ENCODE results near the gene ECI1. TPM values are rescaled to one million over a fixed set of nuclear protein-coding genes. Genes with fewer than 3 reads are reported as not detected.
A peak's percentile ranks its signal among the peaks of the same experiment; 100 is the strongest.

Gene ECI1
- polyA plus RNA-seq, 3 donors, result 29.9 to 74.5 (median 52.3) TPM

DNA sequence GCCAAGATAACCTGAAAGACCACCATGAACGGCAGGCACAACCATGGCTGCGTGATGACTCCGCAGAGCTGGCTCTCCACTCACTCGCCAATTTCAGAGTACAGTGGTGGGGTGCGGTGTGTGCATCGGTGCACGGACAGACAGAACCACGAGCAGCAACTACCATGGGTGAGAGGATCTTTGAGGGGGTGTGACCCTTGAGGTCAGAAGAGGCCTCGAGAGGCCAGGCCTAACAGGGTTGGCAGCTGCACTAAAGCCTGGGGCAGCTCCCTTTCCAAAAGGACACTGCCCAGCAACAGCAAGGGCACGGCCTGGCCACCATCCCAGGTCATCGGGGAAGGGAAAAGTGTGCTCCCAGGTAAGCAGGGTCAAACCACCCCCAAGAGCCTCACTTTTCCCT lies 1.9 kb upstream of the ECI1 start:
- Mint-ChIP-seq H3K4me1 (peaks cover 15% of the 10 kb centered on the region), H3K27ac (peak overlapping the region in 2 of 7 donors; percentile 59 to 61), H3K4me3 (no peak overlapping the region), H3K27me3 (ENCODE audit: low read depth in 3 of 3) (peaks cover 0 to 1% (median 0%) of the 10 kb centered on the region in 3 donors), H3K9me3 (no peaks in the 10 kb centered on the region), H3K36me3 (peaks cover 45 to 63% of the 10 kb centered on the region in 2 donors)
- Histone ChIP-seq H3K79me2 (ENCODE audit: insufficient read depth, low read length) (peaks cover 34% of the 10 kb centered on the region), H3K27me3 (ENCODE audit: control insufficient read depth in 2 of 2, insufficient read depth in 2 of 2, low read length in 2 of 2) (no peaks in the 10 kb centered on the region), H3K4me1 (ENCODE audit: control insufficient read depth in 1 of 2, insufficient read depth in 2 of 2, low read length in 2 of 2) (peaks cover 19 to 20% of the 10 kb centered on the region in 2 donors), H3K4me3 (replicated peaks in 1 of 3; ENCODE audit: low read depth in 2 of 3, low read length in 3 of 3) (no peak overlapping the region), H4K20me1 (ENCODE audit: insufficient read depth, low read length) (peaks cover 31% of the 10 kb centered on the region), H3K27ac (ENCODE audit: low read depth in 1 of 2, low read length in 2 of 2) (no peak overlapping the region), H3K9me3 (replicated peaks in 1 of 2; ENCODE audit: control insufficient read depth in 1 of 2, insufficient read depth in 1 of 2, low read length in 2 of 2) (no peaks in the 10 kb centered on the region), H2AFZ (ENCODE audit: insufficient read depth, low read depth, low read length, poor library complexity, severe bottlenecking) (no peak overlapping the region), H3K36me3 (replicated peaks in 1 of 2; ENCODE audit: control insufficient read depth in 1 of 2, insufficient read depth in 2 of 2, low read length in 2 of 2) (peaks cover 53 to 55% of the 10 kb centered on the region in 2 donors), H3K9ac (ENCODE audit: insufficient read depth, low read length, poor library complexity, severe bottlenecking) (no peak overlapping the region), H3K4me2 (replicated peaks; ENCODE audit: extremely low read depth, low read length, poor library complexity, severe bottlenecking) (no peak overlapping the region)
- no peak for DNase-seq
- intact Hi-C loops (cut with micrococcal nuclease), result loop anchor here in 1 of 2 donors (5.0 to 10.0 kb wide), 2 partner anchors 56 to 248 kb away; partner anchors contain the start of genes CASKIN1 and ZNF598
- whole genome bisulfite sequencing (ENCODE audit: insufficient coverage), result 89% methylated on average over 6 of the region's 11 CpGs
- TF ChIP-seq CTCF (IDR thresholded peaks at IDR 0.05), result no peak

DNA sequence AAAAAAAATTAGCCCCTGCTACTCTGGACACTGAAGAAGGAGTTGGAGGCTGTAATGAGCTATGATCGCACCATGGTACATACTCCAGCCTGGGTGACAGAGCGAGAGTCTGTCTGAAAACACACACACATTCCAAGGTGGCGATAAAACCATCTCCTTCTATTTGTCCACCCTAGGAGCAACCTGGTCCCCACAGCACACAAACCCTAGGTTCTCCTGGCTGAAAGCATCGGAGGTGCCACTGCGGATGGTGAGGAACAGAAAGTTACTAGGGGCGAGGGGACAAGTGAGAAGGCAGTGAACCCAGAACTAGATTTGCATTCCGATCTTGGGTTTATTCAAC lies 1.4 kb upstream of the ECI1 start:
- H3K4me3 Mint-ChIP-seq, result no peak overlapping the region

More for the DNA sequence above, 1.4 kb upstream of the ECI1 start:
- Mint-ChIP-seq H3K9me3 (no peaks in the 10 kb centered on the region), H3K27ac (peak overlapping the region in 5 of 7 donors; percentile 24 to 77 (median 61)), H3K27me3 (ENCODE audit: low read depth in 3 of 3) (peaks cover 0 to 1% (median 0%) of the 10 kb centered on the region in 3 donors), H3K36me3 (peaks cover 41 to 62% of the 10 kb centered on the region in 2 donors), H3K4me1 (peaks cover 15% of the 10 kb centered on the region)
- H3K36me3 ChIP-seq (replicated peaks in 1 of 2; ENCODE audit: control insufficient read depth in 1 of 2, insufficient read depth in 2 of 2, low read length in 2 of 2), result peaks cover 48 to 50% of the 10 kb centered on the region in 2 donors
- no peak overlapping the region for H3K27ac ChIP-seq (ENCODE audit: low read depth in 1 of 2, low read length in 2 of 2)
- no peak for TF ChIP-seq CTCF (IDR thresholded peaks at IDR 0.05)
- peaks cover 19 to 20% of the 10 kb centered on the region in 2 donors for H3K4me1 ChIP-seq (ENCODE audit: control insufficient read depth in 1 of 2, insufficient read depth in 2 of 2, low read length in 2 of 2)
- no peaks in the 10 kb centered on the region for H3K9me3 ChIP-seq (replicated peaks in 1 of 2; ENCODE audit: control insufficient read depth in 1 of 2, insufficient read depth in 1 of 2, low read length in 2 of 2)
- peaks cover 26% of the 10 kb centered on the region for H4K20me1 ChIP-seq (ENCODE audit: insufficient read depth, low read length)
- intact Hi-C loops (cut with micrococcal nuclease), result loop anchor here in 1 of 2 donors (5.0 to 10.0 kb wide), 2 partner anchors 55 to 248 kb away; partner anchors contain the start of genes CASKIN1 and ZNF598
- no peak overlapping the region for H3K4me2 ChIP-seq (replicated peaks; ENCODE audit: extremely low read depth, low read length, poor library complexity, severe bottlenecking)
- no CpG with 5 or more reads among the region's 7 CpGs for WGBS (ENCODE audit: insufficient coverage)
- no peak overlapping the region for H2AFZ ChIP-seq (ENCODE audit: insufficient read depth, low read depth, low read length, poor library complexity, severe bottlenecking)
- DNase-seq, result no peak
- no peak overlapping the region for H3K4me3 ChIP-seq (replicated peaks in 1 of 3; ENCODE audit: low read depth in 2 of 3, low read length in 3 of 3)
- H3K27me3 ChIP-seq (ENCODE audit: control insufficient read depth in 2 of 2, insufficient read depth in 2 of 2, low read length in 2 of 2), result no peaks in the 10 kb centered on the region
- H3K79me2 ChIP-seq (ENCODE audit: insufficient read depth, low read length), result peaks cover 31% of the 10 kb centered on the region
- no peak overlapping the region for H3K9ac ChIP-seq (ENCODE audit: insufficient read depth, low read length, poor library complexity, severe bottlenecking)
